Ovary (tissue), 9 donors: ENCODE data around the gene IRGM. TPM values are rescaled to one million over a fixed set of nuclear protein-coding genes. Genes with fewer than 3 reads are reported as not detected.
"Not testable (repeated sequence)": the region's sequence is repeated elsewhere in the genome, so short reads cannot be mapped to it uniquely, and the experiment has no call there.

ENCODE experiments used
- DNase-seq, 5 donors: peaks; one replicate each; pipeline ENCODE4 v3.0.0-alpha.2; 2019 to 2020
- H3K27ac ChIP-seq, 2 donors: fragments of 200-600 bp; one replicate each; pipeline versions ENCODE4 v1.5.1 to v1.8.0; 2019 to 2022
- H3K27me3 ChIP-seq: fragments of 200-600 bp; one replicate; pipeline ENCODE4 v1.8.0; 2022
- H3K36me3 ChIP-seq: fragments of 200-600 bp; sonication (generic); one replicate; pipeline ENCODE4 v1.5.1; 2019
- H3K4me1 ChIP-seq: one replicate; pipeline ENCODE4 v1.8.1; 2013; ENCODE audit warnings: mild to moderate bottlenecking, moderate library complexity; ENCODE audit not compliant: insufficient read depth
- H3K4me3 ChIP-seq: fragments of 200-600 bp; sonication (generic); one replicate; pipeline ENCODE4 v1.5.1; 2017
- H3K9me3 ChIP-seq, 2 donors: fragments of 200-600 bp in 1 of 2; sonication (generic) in 1 of 2; one replicate each; pipeline versions ENCODE4 v1.5.1 to v1.8.1; 2013 to 2019; ENCODE audit warnings: mild to moderate bottlenecking in 1 of 2, moderate library complexity in 1 of 2
- CTCF ChIP-seq, 3 donors: fragments of 450-650 bp in 2 of 3; fragments of 200-600 bp in 1 of 3; IDR thresholded peaks; one replicate each; pipeline versions ENCODE4 v1.5.1 to v1.8.0; 2016 to 2022; ENCODE audit warnings: antibody characterized with exemption in 3 of 3, mild to moderate bottlenecking in 1 of 3
- EP300 ChIP-seq: sonication (generic); formaldehyde crosslinking; IDR thresholded peaks from one replicate; pipeline ENCODE4 v1.6.1; 2017; ENCODE audit warnings: antibody characterized with exemption
- POLR2A ChIP-seq: fragments of 450-650 bp; IDR thresholded peaks from one replicate; pipeline ENCODE4 v1.6.1; 2017; ENCODE audit warnings: antibody characterized with exemption, mild to moderate bottlenecking, moderate library complexity
- WGBS, 3 donors: extraction: QIAGEN DNeasy Blood & Tissue Kit in 1 of 3; methylation state at CpG; one replicate each; pipeline versions ENCODE4 v1.1.5 to v1.1.7; 2013 to 2017; 5-methylcytosine and 5-hydroxymethylcytosine counted together
- intact Hi-C, 4 donors: fragments of 100-400 bp; cut with DNase I; formaldehyde crosslinking; loops; one replicate each; pipeline versions ENCODE4 v1.11.0 to v1.15.1; 2022 to 2023
- polyA plus RNA-seq, 2 donors: library from polyadenylated mRNA; stranded (reverse); fragments of 200-250 nt in 1 of 2; fragments of 350-450 nt in 1 of 2; fragmentation: Illumina TruSeq in 1 of 2; extraction: RNeasy Lipid Tissue Mini Kit (QIAGEN cat#74804) in 1 of 2; gene quantifications; one replicate each; pipeline ENCODE4 v1.2.3, GENCODE V29; 2013 to 2014
- total RNA-seq, 7 donors: library from RNA; depleted of rRNA in 2 of 7; stranded (reverse); fragments of >200 nt in 2 of 7; fragmentation: NEBNext Ultra II Directional in 3 of 7; extraction: Animal tissue kit (Norgen Biotek cat#: 25700) in 3 of 7; gene quantifications; one replicate each; pipeline versions ENCODE4 v1.1.0 to v1.2.4, GENCODE V29; 2016 to 2023
- donor health status: DM: no; HTN: no; CAD: no; lungs with moderate emphysema.
- donor health status: DM: no; HTN: no; CAD: no.
- donor health status: Bipolar disorder and iron deficiency.
- donor health status: DM: yes; HTN: yes; CAD: no.
- donor health status: DM: no; HTN: no; CAD: no.
- donor health status: DM: yes; HTN: yes; CAD: no.

The IRGM gene
- total and polyA plus RNA-seq, 9 donors, result 0.12 TPM; not detected in 8

- H3K27ac ChIP-seq, result no peak overlapping the region
- intact Hi-C loops, result no loop called here
- no peak overlapping the region for H3K4me3 ChIP-seq
- H3K27me3 ChIP-seq, result no peaks in the 10 kb centered on the region
- no peaks in the 10 kb centered on the region for H3K4me1 ChIP-seq
- TF ChIP-seq POLR2A (no peak), EP300 (no peak), CTCF (IDR thresholded peaks at IDR 0.05) (no peak)
- whole genome bisulfite sequencing, 3 donors, result 77 to 86% (median 82%) methylated on average over 3 of the region's 3 CpGs
- H3K9me3 ChIP-seq, result no peaks in the 10 kb centered on the region
- no peaks in the 10 kb centered on the region for H3K36me3 ChIP-seq
- no peak for DNase-seq
These were observed 37.0 kb upstream of the IRGM start for GRCh38 chr5:150809363-150809762.

GRCh38 chr5:150815010-150815409, 31.3 kb upstream of the IRGM start:
- no peak for DNase-seq
- Histone ChIP-seq H3K9me3 (no peaks in the 10 kb centered on the region), H3K4me3 (no peak overlapping the region), H3K4me1 (no peaks in the 10 kb centered on the region), H3K27ac (no peak overlapping the region), H3K36me3 (no peaks in the 10 kb centered on the region), H3K27me3 (no peaks in the 10 kb centered on the region)
- intact Hi-C loops, result no loop called here
- TF ChIP-seq EP300 (no peak), CTCF (IDR thresholded peaks at IDR 0.05) (no peak), POLR2A (no peak)

- Histone ChIP-seq H3K27me3 (no peaks in the 10 kb centered on the region), H3K9me3 (no peaks in the 10 kb centered on the region), H3K4me1 (no peaks in the 10 kb centered on the region), H3K27ac (no peak overlapping the region), H3K36me3 (no peaks in the 10 kb centered on the region), H3K4me3 (no peak overlapping the region)
- no peak for DNase-seq
- no peak for TF ChIP-seq EP300
- no peak for TF ChIP-seq POLR2A
- WGBS, 3 donors, result 83 to 85% (median 85%) methylated on average over 2 of the region's 2 CpGs
- intact Hi-C loops, result no loop called here
These were observed 29.4 kb upstream of the IRGM start for GRCh38 chr5:150816946-150817345.

- Histone ChIP-seq H3K4me3 (no peak overlapping the region), H3K27ac (no peak overlapping the region), H3K27me3 (no peaks in the 10 kb centered on the region), H3K9me3 (no peaks in the 10 kb centered on the region), H3K4me1 (no peaks in the 10 kb centered on the region), H3K36me3 (no peaks in the 10 kb centered on the region)
- DNase-seq, result no peak
- WGBS, 3 donors, result 74 to 80% (median 78%) methylated on average over 5 of the region's 5 CpGs
- intact Hi-C loops, result no loop called here
- TF ChIP-seq CTCF (IDR thresholded peaks at IDR 0.05), result no peak
- no peak for TF ChIP-seq EP300
- TF ChIP-seq POLR2A, result no peak
These were observed 16.6 kb upstream of the IRGM start for GRCh38 chr5:150829744-150830143.

- H3K4me3 ChIP-seq, H3K4me1 ChIP-seq, H3K36me3 ChIP-seq, H3K27ac ChIP-seq, H3K27me3 ChIP-seq, DNase-seq, H3K9me3 ChIP-seq, intact Hi-C loops: not testable (repeated sequence)
- WGBS, 3 donors, result 82 to 90% (median 82%) methylated on average over 3 of the region's 3 CpGs
These were observed 14.5 kb upstream of the IRGM start for GRCh38 chr5:150831821-150832220.

- TF ChIP-seq EP300, result no peak
- no peak for TF ChIP-seq POLR2A
- TF ChIP-seq CTCF (IDR thresholded peaks at IDR 0.05), result no peak
These were observed 10.3 kb upstream of the IRGM start for GRCh38 chr5:150836064-150836463.

More at GRCh38 chr5:150836064-150836463, 10.3 kb upstream of the IRGM start:
- Histone ChIP-seq H3K4me3 (no peak overlapping the region), H3K4me1 (peaks cover 4% of the 10 kb centered on the region), H3K27ac (peak overlapping the region in 1 of 2 donors; percentile 13), H3K9me3 (no peaks in the 10 kb centered on the region), H3K27me3 (no peaks in the 10 kb centered on the region), H3K36me3 (no peaks in the 10 kb centered on the region)
- WGBS, 3 donors, result 15 to 23% (median 20%) methylated on average over 5 of the region's 5 CpGs
- intact Hi-C loops, result no loop called here
- peak in 4 of 5 donors; percentile 40 to 69 (median 58) for DNase-seq
